IgD-negative memory B cell (primary cell): ENCODE data around the gene GET4. TPM values are rescaled to one million over a fixed set of nuclear protein-coding genes. Genes with fewer than 3 reads are reported as not detected.
"Not testable (repeated sequence)": the region's sequence is repeated elsewhere in the genome, so short reads cannot be mapped to it uniquely, and the experiment has no call there.

Experiments used
- H3K27ac Mint-ChIP-seq, 3 donors: one replicate each; pipeline ENCODE4 v1.8.0; 2020 to 2022; ENCODE audit warnings: mild to moderate bottlenecking in 3 of 3, mixed read lengths in 3 of 3, moderate library complexity in 1 of 3
- H3K27me3 Mint-ChIP-seq: one replicate; pipeline ENCODE4 v1.8.0; 2021; ENCODE audit warnings: mixed read lengths
- H3K36me3 Mint-ChIP-seq: one replicate; pipeline ENCODE4 v1.8.0; 2020; ENCODE audit warnings: mild to moderate bottlenecking, mixed read lengths
- H3K4me1 Mint-ChIP-seq, 3 donors: one replicate each; pipeline ENCODE4 v1.8.0; 2020 to 2022; ENCODE audit warnings: mixed read lengths in 3 of 3, mild to moderate bottlenecking in 1 of 3
- H3K4me3 Mint-ChIP-seq, 4 donors: one replicate each; pipeline ENCODE4 v1.8.0; 2020 to 2022; ENCODE audit warnings: mild to moderate bottlenecking in 4 of 4, mixed read lengths in 4 of 4, moderate library complexity in 3 of 4
- H3K9me3 Mint-ChIP-seq, 3 donors: one replicate each; pipeline ENCODE4 v1.8.0; 2020 to 2021; ENCODE audit warnings: mixed read lengths in 3 of 3, mild to moderate bottlenecking in 1 of 3
- polyA plus RNA-seq: library from polyadenylated mRNA; unstranded; fragments of 300-500 nt; fragmentation: Illumina TruSeq; gene quantifications from one replicate; pipeline ENCODE4 v1.2.3, GENCODE V29; 2021

The GET4 gene
- polyA plus RNA-seq, 1 donor from 2014 or later, result 31.2 TPM

GRCh38 chr7:855686-856369 is 20.5 kb upstream of the GET4 start:
- Mint-ChIP-seq H3K27ac (no peak overlapping the region), H3K4me3 (no peak overlapping the region), H3K36me3 (peaks cover 4% of the 10 kb centered on the region), H3K9me3 (no peaks in the 10 kb centered on the region), H3K27me3 (no peaks in the 10 kb centered on the region), H3K4me1 (no peaks in the 10 kb centered on the region)

- H3K9me3 Mint-ChIP-seq, result no peaks in the 10 kb centered on the region
- H3K4me1 Mint-ChIP-seq, result no peaks in the 10 kb centered on the region
- H3K27me3 Mint-ChIP-seq, result no peaks in the 10 kb centered on the region
- H3K27ac Mint-ChIP-seq, result no peak overlapping the region
- peaks cover 4% of the 10 kb centered on the region for H3K36me3 Mint-ChIP-seq
- H3K4me3 Mint-ChIP-seq, result no peak overlapping the region
Measured at GRCh38 chr7:856444-857095, 19.8 kb upstream of the GET4 start.

- Mint-ChIP-seq H3K4me1 (no peaks in the 10 kb centered on the region), H3K27me3 (no peaks in the 10 kb centered on the region), H3K27ac (no peak overlapping the region), H3K4me3 (no peak overlapping the region), H3K9me3 (no peaks in the 10 kb centered on the region), H3K36me3 (peaks cover 9% of the 10 kb centered on the region)
Measured at GRCh38 chr7:857661-858060, 18.7 kb upstream of the GET4 start.

- Mint-ChIP-seq H3K36me3 (peaks cover 10% of the 10 kb centered on the region), H3K9me3 (no peaks in the 10 kb centered on the region), H3K27me3 (no peaks in the 10 kb centered on the region), H3K27ac (peak overlapping the region in 1 of 3 donors; percentile 59), H3K4me1 (no peaks in the 10 kb centered on the region), H3K4me3 (no peak overlapping the region)
Measured at GRCh38 chr7:859359-860030, 16.9 kb upstream of the GET4 start.

- peaks cover 12% of the 10 kb centered on the region for H3K36me3 Mint-ChIP-seq
- H3K9me3 Mint-ChIP-seq, result no peaks in the 10 kb centered on the region
- H3K4me1 Mint-ChIP-seq, result no peaks in the 10 kb centered on the region
- no peak overlapping the region for H3K27ac Mint-ChIP-seq
- no peak overlapping the region for H3K4me3 Mint-ChIP-seq
- no peaks in the 10 kb centered on the region for H3K27me3 Mint-ChIP-seq
Measured at GRCh38 chr7:860149-860548, 16.2 kb upstream of the GET4 start.

GRCh38 chr7:861222-861621 is 15.1 kb upstream of the GET4 start:
- H3K27ac Mint-ChIP-seq, result no peak overlapping the region
- no peak overlapping the region for H3K4me3 Mint-ChIP-seq
- H3K36me3 Mint-ChIP-seq, result peaks cover 12% of the 10 kb centered on the region
- H3K9me3 Mint-ChIP-seq, result no peaks in the 10 kb centered on the region
- H3K4me1 Mint-ChIP-seq, result no peaks in the 10 kb centered on the region
- H3K27me3 Mint-ChIP-seq, result no peaks in the 10 kb centered on the region

- H3K9me3 Mint-ChIP-seq, result no peaks in the 10 kb centered on the region
- peaks cover 12% of the 10 kb centered on the region for H3K36me3 Mint-ChIP-seq
Measured at GRCh38 chr7:862157-862556, 14.2 kb upstream of the GET4 start.

GRCh38 chr7:863106-863505 is 13.2 kb upstream of the GET4 start:
- no peaks in the 10 kb centered on the region for H3K9me3 Mint-ChIP-seq
- H3K4me3 Mint-ChIP-seq, result no peak overlapping the region
- no peak overlapping the region for H3K27ac Mint-ChIP-seq
- H3K36me3 Mint-ChIP-seq, result peaks cover 12% of the 10 kb centered on the region
- no peaks in the 10 kb centered on the region for H3K4me1 Mint-ChIP-seq
- no peaks in the 10 kb centered on the region for H3K27me3 Mint-ChIP-seq

More at GRCh38 chr7:862157-862556, 14.2 kb upstream of the GET4 start:
- H3K27me3 Mint-ChIP-seq, result no peaks in the 10 kb centered on the region
- H3K4me1 Mint-ChIP-seq, result no peaks in the 10 kb centered on the region
- no peak overlapping the region for H3K27ac Mint-ChIP-seq
- no peak overlapping the region for H3K4me3 Mint-ChIP-seq

GRCh38 chr7:865921-866320 is 10.4 kb upstream of the GET4 start:
- Mint-ChIP-seq H3K27ac (no peak overlapping the region), H3K4me1 (no peaks in the 10 kb centered on the region), H3K4me3 (no peak overlapping the region), H3K9me3 (no peaks in the 10 kb centered on the region), H3K27me3 (no peaks in the 10 kb centered on the region), H3K36me3 (peaks cover 11% of the 10 kb centered on the region)

- Mint-ChIP-seq H3K9me3 (no peaks in the 10 kb centered on the region), H3K27me3 (no peaks in the 10 kb centered on the region), H3K36me3 (peaks cover 12% of the 10 kb centered on the region), H3K4me1 (no peaks in the 10 kb centered on the region), H3K27ac (no peak overlapping the region), H3K4me3 (no peak overlapping the region)
Measured at GRCh38 chr7:867001-867405, 9.4 kb upstream of the GET4 start.

- Mint-ChIP-seq H3K27ac (no peak overlapping the region), H3K36me3 (peaks cover 8% of the 10 kb centered on the region)
Measured at GRCh38 chr7:867406-868188, 8.8 kb upstream of the GET4 start.

GRCh38 chr7:868189-868486 is 8.2 kb upstream of the GET4 start:
- Mint-ChIP-seq H3K4me1 (peaks cover 2 to 3% (median 2%) of the 10 kb centered on the region in 3 donors), H3K4me3 (no peak overlapping the region), H3K27ac (no peak overlapping the region), H3K9me3 (no peaks in the 10 kb centered on the region), H3K27me3 (no peaks in the 10 kb centered on the region), H3K36me3 (peaks cover 8% of the 10 kb centered on the region)

More at GRCh38 chr7:867406-868188, 8.8 kb upstream of the GET4 start:
- Mint-ChIP-seq H3K9me3 (no peaks in the 10 kb centered on the region), H3K27me3 (no peaks in the 10 kb centered on the region), H3K4me1 (no peaks in the 10 kb centered on the region), H3K4me3 (no peak overlapping the region)

- no peak overlapping the region for H3K27ac Mint-ChIP-seq
- peaks cover 5% of the 10 kb centered on the region for H3K36me3 Mint-ChIP-seq
- H3K9me3 Mint-ChIP-seq, result no peaks in the 10 kb centered on the region
- no peaks in the 10 kb centered on the region for H3K27me3 Mint-ChIP-seq
- peaks cover 7 to 10% (median 8%) of the 10 kb centered on the region in 3 donors for H3K4me1 Mint-ChIP-seq
- peak overlapping the region in 1 of 4 donors; percentile 26 for H3K4me3 Mint-ChIP-seq
Measured at GRCh38 chr7:869348-869747, 7.0 kb upstream of the GET4 start.

GRCh38 chr7:871900-872537 is 4.3 kb upstream of the GET4 start:
- Mint-ChIP-seq H3K27me3 (no peaks in the 10 kb centered on the region), H3K36me3 (peaks cover 3% of the 10 kb centered on the region), H3K27ac (peak overlapping the region in 1 of 3 donors; percentile 94), H3K4me3 (peak overlapping the region in 2 of 4 donors; percentile 45 to 56), H3K4me1 (peaks cover 7 to 10% (median 8%) of the 10 kb centered on the region in 3 donors), H3K9me3 (no peaks in the 10 kb centered on the region)

- H3K27ac Mint-ChIP-seq, result peak overlapping the region in 2 of 3 donors; percentile 94
- not testable (repeated sequence) for H3K27me3 Mint-ChIP-seq, H3K36me3 Mint-ChIP-seq, H3K9me3 Mint-ChIP-seq
- H3K4me3 Mint-ChIP-seq, result peak overlapping the region in 2 of 4 donors; percentile 56 to 89
- H3K4me1 Mint-ChIP-seq, result peaks cover 7 to 10% (median 8%) of the 10 kb centered on the region in 3 donors
Measured at GRCh38 chr7:872685-873084, 3.7 kb upstream of the GET4 start.
